K562 (cell line): ENCODE measurements around the gene DDX23. TPM values are rescaled to one million over a fixed set of nuclear protein-coding genes. Genes with fewer than 3 reads are reported as not detected.

Experiments used
- ATAC-seq: fragments of 200-7000 bp; cut with Tn5 transposase; 3 replicates; pipeline ENCODE4 v1.9.1; 2020; ENCODE audit warnings: moderate library complexity
- BruUV-seq: library from RNA; stranded (reverse); fragments of 400-500 nt; replicated peaks from 2 replicates; lab custom pipeline; 2021; lab: Mats Ljungman, UMichigan
- CTCF ChIA-PET: fragments of 300-600 bp; formaldehyde crosslinking; extraction: SDS; loops from one replicate; lab custom pipeline; 2021; ENCODE audit warnings: low intra/inter-chr PET ratio; lab: Yijun Ruan, JAX
- POLR2A ChIA-PET: fragments of 300-600, 350-650 bp; sonication (Branson Sonifier 250); formaldehyde crosslinking; extraction: SDS; loops from one replicate; lab custom pipeline; 2021; ENCODE audit warnings: antibody characterized with exemption, inconsistent platforms; lab: Yijun Ruan, JAX
- DNase-seq, 4 experiments: peaks; one replicate each; pipeline versions ENCODE4 v3.0.0 to v3.0.0-alpha.2; 2011 to 2018; ENCODE audit warnings: low spot score in 3 of 4, mixed read lengths in 3 of 4; ENCODE audit errors: extremely low read depth in 1 of 4
- FAIRE-seq: peaks from 2 replicates; lab custom pipeline; 2011; peaks lifted over from hg19 to GRCh38; lab: Jason Lieb, UNC
- H2AFZ ChIP-seq: 2 replicates; pipeline ENCODE4 v1.6.0; 2011; ENCODE audit warnings: low read depth, low read length, control low read depth, inconsistent platforms
- H3K27ac ChIP-seq: fragments of 200-600 bp; 3 replicates; pipeline ENCODE4 v1.8.0; 2011; ENCODE audit warnings: low read depth, mild to moderate bottlenecking, control low read depth, inconsistent platforms, low read length, moderate library complexity, mixed read lengths; ENCODE audit errors: extremely low read depth
- H3K27me3 ChIP-seq, 2 experiments: fragments of 300-600 bp in 1 of 2; 2 replicates in 1 of 2; 3 replicates in 1 of 2; pipeline versions ENCODE4 v1.6.0 to v1.8.0; 2011; ENCODE audit warnings: inconsistent platforms in 2 of 2, low read length in 2 of 2, mild to moderate bottlenecking in 1 of 2, mixed read lengths in 1 of 2, moderate library complexity in 1 of 2; ENCODE audit not compliant: control insufficient read depth in 2 of 2, insufficient read depth in 2 of 2
- H3K36me3 ChIP-seq: fragments of 300-600 bp; 3 replicates; pipeline ENCODE4 v1.8.0; 2011; ENCODE audit warnings: mild to moderate bottlenecking, low read length, inconsistent platforms; ENCODE audit not compliant: control insufficient read depth, insufficient read depth
- H3K4me1 ChIP-seq, 2 experiments: fragments of 200-600 bp in 1 of 2; replicated peaks in 1 of 2; 2 replicates in 1 of 2; 3 replicates in 1 of 2; pipeline versions ENCODE4 v1.5.1 to v1.8.0; 2011; ENCODE audit warnings: inconsistent platforms in 2 of 2, low read length in 2 of 2, mild to moderate bottlenecking in 1 of 2, mixed read lengths in 1 of 2, moderate library complexity in 1 of 2; ENCODE audit not compliant: control insufficient read depth in 2 of 2, insufficient read depth in 2 of 2
- H3K4me2 ChIP-seq: 2 replicates; pipeline ENCODE4 v1.6.1; 2011; ENCODE audit warnings: low read length, control low read depth, inconsistent platforms, mixed read lengths; ENCODE audit not compliant: insufficient read depth
- H3K4me3 ChIP-seq: fragments of 200-600 bp; sonication (generic), shearing (Covaris generic); 2 replicates; pipeline ENCODE4 v1.5.1; 2016; ENCODE audit warnings: control low read depth, inconsistent platforms
- H3K79me2 ChIP-seq: fragments of 200-600 bp; 3 replicates; pipeline ENCODE4 v1.8.0; 2011; ENCODE audit warnings: low read length, inconsistent platforms; ENCODE audit not compliant: control insufficient read depth, insufficient read depth
- H3K9ac ChIP-seq, 2 experiments: 2 replicates each; pipeline versions ENCODE4 v1.6.0 to v1.6.1; 2011; ENCODE audit warnings: low read depth in 2 of 2, low read length in 2 of 2, control low read depth in 1 of 2, inconsistent platforms in 1 of 2, mild to moderate bottlenecking in 1 of 2, mixed read lengths in 1 of 2; ENCODE audit not compliant: insufficient read depth in 1 of 2
- H3K9me1 ChIP-seq: one replicate; pipeline ENCODE4 v1.6.0; 2011; ENCODE audit warnings: inconsistent platforms, mild to moderate bottlenecking, low read length, moderate library complexity; ENCODE audit not compliant: control insufficient read depth, insufficient read depth
- H3K9me3 ChIP-seq: replicated peaks from 2 replicates; pipeline ENCODE4 v1.5.1; 2011; ENCODE audit warnings: low read depth, low read length, inconsistent platforms; ENCODE audit not compliant: control insufficient read depth, insufficient read depth
- H4K20me1 ChIP-seq: replicated peaks from 2 replicates; pipeline ENCODE4 v1.6.1; 2011; ENCODE audit warnings: low read length, inconsistent platforms, mixed read lengths; ENCODE audit not compliant: control insufficient read depth, insufficient read depth
- NFE2 ChIP-seq: IDR thresholded peaks from 2 replicates; pipeline ENCODE4 v1.6.1; 2014; ENCODE audit warnings: antibody characterized with exemption, low read depth
- SETDB1 ChIP-seq: IDR thresholded peaks from one replicate; pipeline ENCODE4 v1.6.1; 2012; ENCODE audit warnings: low read length, control low read depth, inconsistent platforms
- ZKSCAN1 ChIP-seq: fragments of 150-350 bp; IDR thresholded peaks from 2 replicates; pipeline ENCODE4 v1.6.1; 2016; ENCODE audit warnings: low read depth, low read length
- ZNF224 ChIP-seq: sonication (generic); formaldehyde crosslinking; IDR thresholded peaks from 2 replicates; pipeline ENCODE4 v1.8.0; 2022; ENCODE audit warnings: mild to moderate bottlenecking, missing genetic modification reagents
- ZNF518B ChIP-seq: fragments of 250-450 bp; sonication (Bioruptor Pico); IDR thresholded peaks from 2 replicates; pipeline ENCODE4 v1.5.0; 2021; ENCODE audit warnings: mild to moderate bottlenecking, moderate library complexity
- WGBS: fragments of 100-300 bp; shearing (Covaris generic); methylation state at CpG from one replicate; pipeline ENCODE4 v1.1.6; 2016; ENCODE audit warnings: low coverage, mixed read lengths; ENCODE audit not compliant: insufficient coverage; ENCODE audit errors: missing lambda C conversion rate; 5-methylcytosine and 5-hydroxymethylcytosine counted together
- in situ Hi-C: fragments of 300-500 bp; cut with MboI; formaldehyde crosslinking; loops from 4 replicates; pipeline ENCODE4 v1.15.0; 2018; ENCODE audit warnings: inconsistent platforms, mixed read lengths
- intact Hi-C: fragments of 100-400 bp; cut with micrococcal nuclease; formaldehyde crosslinking; loops from 2 replicates; pipeline ENCODE4 v1.14.2; 2022
- polyA plus RNA-seq, 8 experiments: library from polyadenylated mRNA; depleted of rRNA in 4 of 8; stranded (reverse) in 5 of 8; unstranded in 3 of 8; fragments of >200 nt; fragmentation: Nextera tagmentation in 2 of 8; fragmentation: Illumina TruSeq in 1 of 8; extraction: Ambion mirVana in 2 of 8; extraction: Trizol in 1 of 8; gene quantifications; 2 replicates each; pipeline versions ENCODE4 v1.2.1 to v1.2.3, GENCODE V29; 2011 to 2014; ENCODE audit warnings: inconsistent platforms in 1 of 8, missing spikeins in 1 of 8
- total RNA-seq, 7 experiments: library from RNA; depleted of rRNA in 6 of 7; stranded (reverse); fragments of >200 nt in 6 of 7; fragmentation: Illumina TruSeq in 2 of 7; extraction: Trizol in 2 of 7; gene quantifications; 2 replicates each; pipeline versions ENCODE4 v1.2.1 to v1.2.3, GENCODE V29; 2011 to 2021; ENCODE audit warnings: low replicate concordance in 1 of 7
- TF ChIP-seq, protein P1 (sequence below): fragments of 250-450 bp; sonication (Bioruptor Pico); IDR thresholded peaks from 2 replicates; pipeline ENCODE4 v1.4.0; 2020; ENCODE audit warnings: mild to moderate bottlenecking, moderate library complexity
- TF ChIP-seq, protein P2 (sequence below): fragments of 450-650 bp; formaldehyde crosslinking; IDR thresholded peaks from 2 replicates; pipeline ENCODE4 v1.4.0; 2020; ENCODE audit warnings: mild to moderate bottlenecking, moderate library complexity

The DDX23 gene
- total and polyA plus RNA-seq, 9 of the 15 experiments (the other 6 are each of a cell fraction or from before 2014, with no cell fraction given): 32.4 to 138 (median 104) TPM

DNA sequence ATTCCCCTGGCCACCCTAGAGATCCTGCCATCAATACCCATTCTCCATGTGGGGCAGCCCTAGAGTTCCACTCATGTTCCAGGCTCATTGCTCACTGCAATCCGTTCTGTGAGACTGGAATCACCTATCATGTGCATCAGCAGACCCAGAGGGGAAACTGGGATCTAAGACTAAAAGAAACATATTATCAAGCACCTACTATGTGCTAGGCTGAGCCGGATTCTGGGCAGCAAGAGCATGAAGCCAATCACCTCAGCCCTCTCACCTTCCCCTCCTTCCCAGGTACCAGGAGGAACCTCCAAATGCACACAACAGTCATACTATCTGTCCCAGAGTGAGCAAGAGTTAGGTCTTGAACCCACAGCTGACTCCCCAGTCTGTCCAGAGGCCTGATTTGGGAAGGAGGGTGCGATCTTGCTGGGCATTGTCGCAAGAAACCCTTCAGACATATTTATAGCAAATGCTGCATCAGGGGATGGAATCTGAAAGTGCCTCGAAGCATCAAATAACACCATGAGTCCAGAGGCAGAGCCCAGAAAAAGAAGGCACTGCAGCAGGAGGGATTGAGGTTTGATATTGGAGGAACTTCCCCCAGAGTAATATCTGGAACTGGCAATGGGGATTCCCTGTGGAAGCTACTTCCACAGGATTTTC is 40.4 kb downstream of the DDX23 start:
- Histone ChIP-seq H3K36me3 (no peaks in the 10 kb centered on the region), H3K79me2 (no peaks in the 10 kb centered on the region), H4K20me1 (no peaks in the 10 kb centered on the region), H3K4me1 (peaks cover 4 to 24% of the 10 kb centered on the region in 2 experiments; a peak in 3 of 5 replicates), H3K4me2 (no peak overlapping the region), H3K27ac (no peak overlapping the region), H2AFZ (no peak overlapping the region), H3K9me1 (no peaks in the 10 kb centered on the region), H3K4me3 (no peak overlapping the region), H3K27me3 (no peaks in the 10 kb centered on the region), H3K9me3 (no peaks in the 10 kb centered on the region), H3K9ac (no peak overlapping the region)
- FAIRE-seq (no peak), ATAC-seq (no peak), DNase-seq (no peak)
- in situ Hi-C loops: no loop called here
- POLR2A ChIA-PET: interaction anchor here (0.7 to 2.4 kb wide), 3 partner anchors 10 to 191 kb away, joined by 3 to 8 read pairs (median 3); no protein-coding TSS in a partner anchor
- CTCF ChIA-PET: interaction anchor here (0.7 kb wide), 1 partner anchor 63 kb away, joined by 3 read pairs; no protein-coding TSS in a partner anchor
- WGBS: 19% methylated on average over 5 of the region's 5 CpGs
- intact Hi-C loops: no loop called here
- TF ChIP-seq ZKSCAN1: peak; percentile 85
- TF ChIP-seq NFE2: no peak
- BruUV-seq: no TSS peak

- Histone ChIP-seq H3K9me1 (no peaks in the 10 kb centered on the region), H3K9ac (no peak overlapping the region), H3K4me3 (no peak overlapping the region), H3K27me3 (no peaks in the 10 kb centered on the region), H4K20me1 (no peaks in the 10 kb centered on the region), H3K36me3 (no peaks in the 10 kb centered on the region), H3K27ac (no peak overlapping the region), H3K9me3 (no peaks in the 10 kb centered on the region), H2AFZ (no peak overlapping the region), H3K4me2 (no peak overlapping the region), H3K79me2 (no peaks in the 10 kb centered on the region), H3K4me1 (peaks cover 4 to 24% of the 10 kb centered on the region in 2 experiments; a peak in 3 of 5 replicates)
- intact Hi-C loops: no loop called here
- POLR2A ChIA-PET: interaction anchor here (0.7 to 2.4 kb wide), 3 partner anchors 10 to 157 kb away, joined by 3 to 8 read pairs (median 3); no protein-coding TSS in a partner anchor
- BruUV-seq: no TSS peak
- in situ Hi-C loops: no loop called here
- 18% methylated on average over 5 of the region's 5 CpGs for WGBS
- no peak for FAIRE-seq
- CTCF ChIA-PET: interaction anchor here (0.7 kb wide), 1 partner anchor 63 kb away, joined by 3 read pairs; no protein-coding TSS in a partner anchor
- DNase-seq: no peak
- ATAC-seq: no peak
- TF ChIP-seq, protein P1, sequence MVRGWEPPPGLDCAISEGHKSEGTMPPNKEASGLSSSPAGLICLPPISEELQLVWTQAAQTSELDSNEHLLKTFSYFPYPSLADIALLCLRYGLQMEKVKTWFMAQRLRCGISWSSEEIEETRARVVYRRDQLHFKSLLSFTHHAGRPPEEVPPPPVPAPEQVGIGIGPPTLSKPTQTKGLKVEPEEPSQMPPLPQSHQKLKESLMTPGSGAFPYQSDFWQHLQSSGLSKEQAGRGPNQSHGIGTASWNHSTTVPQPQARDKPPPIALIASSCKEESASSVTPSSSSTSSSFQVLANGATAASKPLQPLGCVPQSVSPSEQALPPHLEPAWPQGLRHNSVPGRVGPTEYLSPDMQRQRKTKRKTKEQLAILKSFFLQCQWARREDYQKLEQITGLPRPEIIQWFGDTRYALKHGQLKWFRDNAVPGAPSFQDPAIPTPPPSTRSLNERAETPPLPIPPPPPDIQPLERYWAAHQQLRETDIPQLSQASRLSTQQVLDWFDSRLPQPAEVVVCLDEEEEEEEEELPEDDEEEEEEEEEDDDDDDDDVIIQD (CRISPR knock-in tag): no peak
- TF ChIP-seq SETDB1 (no peak), ZNF224 (CRISPR knock-in tag) (no peak), ZNF518B (no peak)
- TF ChIP-seq, protein P2, sequence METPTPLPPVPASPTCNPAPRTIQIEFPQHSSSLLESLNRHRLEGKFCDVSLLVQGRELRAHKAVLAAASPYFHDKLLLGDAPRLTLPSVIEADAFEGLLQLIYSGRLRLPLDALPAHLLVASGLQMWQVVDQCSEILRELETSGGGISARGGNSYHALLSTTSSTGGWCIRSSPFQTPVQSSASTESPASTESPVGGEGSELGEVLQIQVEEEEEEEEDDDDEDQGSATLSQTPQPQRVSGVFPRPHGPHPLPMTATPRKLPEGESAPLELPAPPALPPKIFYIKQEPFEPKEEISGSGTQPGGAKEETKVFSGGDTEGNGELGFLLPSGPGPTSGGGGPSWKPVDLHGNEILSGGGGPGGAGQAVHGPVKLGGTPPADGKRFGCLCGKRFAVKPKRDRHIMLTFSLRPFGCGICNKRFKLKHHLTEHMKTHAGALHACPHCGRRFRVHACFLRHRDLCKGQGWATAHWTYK (CRISPR knock-in tag): no peak
Measured at GRCh38 chr12:48810903-48811431, 41.0 kb downstream of the DDX23 start.
